ENCODE measurements around the gene EPHB2. TPM values are rescaled to one million over a fixed set of nuclear protein-coding genes. Genes with fewer than 3 reads are reported as not detected.

Gene EPHB2
- total RNA-seq, 1 donor from 2014 or later: 10.7 TPM

- Mint-ChIP-seq H3K9me3 (ENCODE audit: unreplicated experiment) (no peaks in the 10 kb centered on the region), H3K27ac (ENCODE audit: unreplicated experiment) (no peak overlapping the region), H3K27me3 (ENCODE audit: unreplicated experiment) (peaks cover 2% of the 10 kb centered on the region), H3K4me1 (ENCODE audit: unreplicated experiment) (no peaks in the 10 kb centered on the region), H3K36me3 (ENCODE audit: low read depth, unreplicated experiment) (no peaks in the 10 kb centered on the region), H3K4me3 (ENCODE audit: unreplicated experiment) (no peak overlapping the region)
- no peak for TF ChIP-seq CTCF (IDR thresholded peaks at IDR 0.05; ENCODE audit: unreplicated experiment)
- DNase-seq (ENCODE audit: low spot score): no peak
Measured at GRCh38 chr1:22949822-22950331, 239.2 kb downstream of the EPHB2 start.

GRCh38 chr1:22951796-22952195 lies 241.2 kb downstream of the EPHB2 start:
- H3K9me3 Mint-ChIP-seq (ENCODE audit: unreplicated experiment): no peaks in the 10 kb centered on the region
- H3K4me1 Mint-ChIP-seq (ENCODE audit: unreplicated experiment): no peaks in the 10 kb centered on the region
- no peak for TF ChIP-seq CTCF (IDR thresholded peaks at IDR 0.05; ENCODE audit: unreplicated experiment)
- H3K27me3 Mint-ChIP-seq (ENCODE audit: unreplicated experiment): peaks cover 2% of the 10 kb centered on the region
- no peak overlapping the region for H3K27ac Mint-ChIP-seq (ENCODE audit: unreplicated experiment)
- H3K4me3 Mint-ChIP-seq (ENCODE audit: unreplicated experiment): no peak overlapping the region
- H3K36me3 Mint-ChIP-seq (ENCODE audit: low read depth, unreplicated experiment): no peaks in the 10 kb centered on the region
- no peak for DNase-seq (ENCODE audit: low spot score)

GRCh38 chr1:22952694-22953056 lies 242.0 kb downstream of the EPHB2 start:
- no peak overlapping the region for H3K27ac Mint-ChIP-seq (ENCODE audit: unreplicated experiment)
- DNase-seq (ENCODE audit: low spot score): no peak
- no peaks in the 10 kb centered on the region for H3K4me1 Mint-ChIP-seq (ENCODE audit: unreplicated experiment)
- H3K9me3 Mint-ChIP-seq (ENCODE audit: unreplicated experiment): no peaks in the 10 kb centered on the region
- H3K36me3 Mint-ChIP-seq (ENCODE audit: low read depth, unreplicated experiment): no peaks in the 10 kb centered on the region
- no peak overlapping the region for H3K4me3 Mint-ChIP-seq (ENCODE audit: unreplicated experiment)
- H3K27me3 Mint-ChIP-seq (ENCODE audit: unreplicated experiment): peaks cover 2% of the 10 kb centered on the region
- no peak for TF ChIP-seq CTCF (IDR thresholded peaks at IDR 0.05; ENCODE audit: unreplicated experiment)

GRCh38 chr1:22953057-22953739 lies 242.6 kb downstream of the EPHB2 start:
- no peak for TF ChIP-seq CTCF (IDR thresholded peaks at IDR 0.05; ENCODE audit: unreplicated experiment)
- H3K4me1 Mint-ChIP-seq (ENCODE audit: unreplicated experiment): no peaks in the 10 kb centered on the region
- no peak overlapping the region for H3K4me3 Mint-ChIP-seq (ENCODE audit: unreplicated experiment)
- H3K9me3 Mint-ChIP-seq (ENCODE audit: unreplicated experiment): no peaks in the 10 kb centered on the region
- peaks cover 2% of the 10 kb centered on the region for H3K27me3 Mint-ChIP-seq (ENCODE audit: unreplicated experiment)
- no peaks in the 10 kb centered on the region for H3K36me3 Mint-ChIP-seq (ENCODE audit: low read depth, unreplicated experiment)
- H3K27ac Mint-ChIP-seq (ENCODE audit: unreplicated experiment): no peak overlapping the region
- DNase-seq (ENCODE audit: low spot score): no peak

- TF ChIP-seq CTCF (IDR thresholded peaks at IDR 0.05; ENCODE audit: unreplicated experiment): no peak
- Mint-ChIP-seq H3K4me1 (ENCODE audit: unreplicated experiment) (no peaks in the 10 kb centered on the region), H3K27ac (ENCODE audit: unreplicated experiment) (no peak overlapping the region), H3K9me3 (ENCODE audit: unreplicated experiment) (no peaks in the 10 kb centered on the region), H3K36me3 (ENCODE audit: low read depth, unreplicated experiment) (no peaks in the 10 kb centered on the region), H3K27me3 (ENCODE audit: unreplicated experiment) (peaks cover 2% of the 10 kb centered on the region), H3K4me3 (ENCODE audit: unreplicated experiment) (no peak overlapping the region)
- no peak for DNase-seq (ENCODE audit: low spot score)
Measured at GRCh38 chr1:22953740-22954141, 243.1 kb downstream of the EPHB2 start.

Data from endothelial cell (in vitro differentiated cells).